Placental pericyte (primary cell): ENCODE measurements around the gene TSPAN11. TPM values are rescaled to one million over a fixed set of nuclear protein-coding genes. Genes with fewer than 3 reads are reported as not detected.

ENCODE experiments used
- total RNA-seq: library from RNA; depleted of rRNA; stranded (reverse); fragments of >200 nt; gene quantifications from 2 replicates; pipeline ENCODE4 v1.2.3, GENCODE V29; 2012

The TSPAN11 gene, protein sequence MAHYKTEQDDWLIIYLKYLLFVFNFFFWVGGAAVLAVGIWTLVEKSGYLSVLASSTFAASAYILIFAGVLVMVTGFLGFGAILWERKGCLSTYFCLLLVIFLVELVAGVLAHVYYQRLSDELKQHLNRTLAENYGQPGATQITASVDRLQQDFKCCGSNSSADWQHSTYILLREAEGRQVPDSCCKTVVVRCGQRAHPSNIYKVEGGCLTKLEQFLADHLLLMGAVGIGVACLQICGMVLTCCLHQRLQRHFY
- 0.14 and 0.44 TPM in 2 replicates for total RNA-seq

DNA sequence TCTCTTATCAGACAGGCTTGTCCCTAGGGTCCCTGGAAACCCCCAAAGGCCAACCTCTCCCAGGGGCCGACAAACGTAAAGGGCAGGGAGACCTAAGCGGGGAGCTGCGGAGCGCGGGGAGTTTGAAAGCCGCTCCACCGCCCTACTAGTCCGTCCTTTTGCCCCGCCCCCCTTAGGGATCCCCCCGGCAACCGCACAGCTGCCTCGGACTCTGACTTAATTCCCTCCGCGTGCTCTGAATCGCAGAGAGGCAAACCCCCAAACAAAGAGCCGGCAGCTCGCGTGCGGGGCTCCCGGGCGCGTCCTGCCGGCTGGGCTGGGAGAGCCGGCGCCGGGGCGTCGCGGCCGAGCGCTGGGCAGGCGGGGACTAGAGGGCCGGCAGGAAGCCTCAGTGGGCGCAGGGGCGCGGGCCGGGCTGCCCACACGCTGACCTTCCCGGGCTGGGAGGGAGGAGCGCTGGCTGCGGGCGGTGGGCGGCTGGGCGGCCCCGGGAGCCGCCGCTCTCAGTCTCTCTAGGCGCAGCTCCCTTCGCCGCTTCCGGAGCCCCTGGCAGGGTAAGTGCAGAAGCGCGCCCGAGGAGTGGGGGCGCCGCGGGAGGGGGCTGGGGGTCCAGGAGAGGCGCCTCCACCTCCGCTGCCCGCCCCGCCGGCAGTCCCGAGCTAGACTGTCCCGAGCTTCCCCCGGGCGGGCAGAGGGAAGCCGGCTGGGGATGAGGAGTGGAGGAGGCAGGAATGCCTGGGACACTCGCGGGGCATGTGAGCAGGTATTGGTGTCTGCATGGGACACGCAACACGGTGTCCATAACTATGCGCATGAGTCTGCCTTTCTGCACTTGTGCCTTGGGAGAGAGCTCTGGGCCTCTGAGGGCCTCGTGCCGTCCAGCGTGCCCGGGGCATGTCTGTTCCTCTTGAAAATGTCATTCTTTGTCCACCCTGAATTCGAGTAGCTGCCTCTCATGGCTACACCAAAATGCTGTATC is at the start of gene TSPAN11:
Gene TSPAN11 (plus strand): TSS at position 506 of the 979 bp plus-strand sequence. CDS start 27,244 bp downstream, outside the sequence.

Other genes with a start within 250 kb of the TSPAN11 start
- gene IPO8, start 230.9 kb upstream of the TSPAN11 start, total RNA-seq: 24.9 and 25.5 TPM in 2 replicates
- gene CAPRIN2, start 171.8 kb upstream of the TSPAN11 start, total RNA-seq: 25.2 and 33.4 TPM in 2 replicates
- gene DDX11, start 147.1 kb downstream of the TSPAN11 start, total RNA-seq: 14.7 and 37.8 TPM in 2 replicates